ENCODE measurements around the gene IGF1R.

IGF1R gene

DNA sequence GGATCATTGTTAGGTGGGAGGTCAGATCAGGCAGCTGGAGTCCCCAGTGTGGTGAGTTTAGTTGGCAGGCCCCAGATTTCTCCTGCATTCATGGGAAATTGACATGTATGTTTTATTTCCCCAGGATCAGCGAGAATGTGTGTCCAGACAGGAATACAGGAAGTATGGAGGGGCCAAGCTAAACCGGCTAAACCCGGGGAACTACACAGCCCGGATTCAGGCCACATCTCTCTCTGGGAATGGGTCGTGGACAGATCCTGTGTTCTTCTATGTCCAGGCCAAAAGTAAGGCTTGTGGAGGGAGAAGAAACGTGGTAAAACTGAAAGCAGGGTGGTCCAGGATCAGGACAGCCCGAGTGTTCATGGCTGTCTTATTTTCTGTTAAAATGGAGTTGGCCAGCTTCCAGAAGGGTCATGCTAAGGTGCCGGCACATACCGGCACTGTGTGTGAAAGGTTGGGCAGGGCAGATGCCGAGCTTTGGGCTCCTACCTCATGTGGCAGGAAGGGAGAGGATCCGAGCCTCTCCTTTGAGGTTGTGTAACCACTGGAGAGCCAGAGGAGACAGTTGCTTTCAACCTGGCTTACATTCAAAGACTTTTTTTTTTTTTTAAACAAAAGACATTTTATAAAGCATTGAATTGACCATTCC lies 276.2 kb downstream of the IGF1R start:
- no peaks in the 10 kb centered on the region for H3K9me3 ChIP-seq (ENCODE audit: insufficient read depth, low read length)
- H4K20me1 ChIP-seq (ENCODE audit: insufficient read depth, low read length) = no peaks in the 10 kb centered on the region
- H2AFZ ChIP-seq (ENCODE audit: low read depth, low read length) = no peak overlapping the region
- H3K4me2 ChIP-seq (ENCODE audit: low read length) = no peak overlapping the region
- H3K36me3 ChIP-seq (replicated peaks; ENCODE audit: low read depth, low read length) = peaks cover 10% of the 10 kb centered on the region
- no peaks in the 10 kb centered on the region for H3K27me3 ChIP-seq (ENCODE audit: low read depth, low read length)
- H3K27ac ChIP-seq (ENCODE audit: low read length) = no peak overlapping the region
- no peaks in the 10 kb centered on the region for H3K79me2 ChIP-seq (ENCODE audit: low read length)
- H3K4me1 ChIP-seq (ENCODE audit: low read length) = no peaks in the 10 kb centered on the region
- no peak overlapping the region for H3K4me3 ChIP-seq (ENCODE audit: low read length)
- H3K9ac ChIP-seq (ENCODE audit: low read length) = no peak overlapping the region
- no peak for TF ChIP-seq EZH2phosphoT487 (IDR thresholded peaks at IDR 0.05; ENCODE audit: low read depth)
- TF ChIP-seq, protein P1, sequence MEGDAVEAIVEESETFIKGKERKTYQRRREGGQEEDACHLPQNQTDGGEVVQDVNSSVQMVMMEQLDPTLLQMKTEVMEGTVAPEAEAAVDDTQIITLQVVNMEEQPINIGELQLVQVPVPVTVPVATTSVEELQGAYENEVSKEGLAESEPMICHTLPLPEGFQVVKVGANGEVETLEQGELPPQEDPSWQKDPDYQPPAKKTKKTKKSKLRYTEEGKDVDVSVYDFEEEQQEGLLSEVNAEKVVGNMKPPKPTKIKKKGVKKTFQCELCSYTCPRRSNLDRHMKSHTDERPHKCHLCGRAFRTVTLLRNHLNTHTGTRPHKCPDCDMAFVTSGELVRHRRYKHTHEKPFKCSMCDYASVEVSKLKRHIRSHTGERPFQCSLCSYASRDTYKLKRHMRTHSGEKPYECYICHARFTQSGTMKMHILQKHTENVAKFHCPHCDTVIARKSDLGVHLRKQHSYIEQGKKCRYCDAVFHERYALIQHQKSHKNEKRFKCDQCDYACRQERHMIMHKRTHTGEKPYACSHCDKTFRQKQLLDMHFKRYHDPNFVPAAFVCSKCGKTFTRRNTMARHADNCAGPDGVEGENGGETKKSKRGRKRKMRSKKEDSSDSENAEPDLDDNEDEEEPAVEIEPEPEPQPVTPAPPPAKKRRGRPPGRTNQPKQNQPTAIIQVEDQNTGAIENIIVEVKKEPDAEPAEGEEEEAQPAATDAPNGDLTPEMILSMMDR (IDR thresholded peaks at IDR 0.05; ENCODE audit: low read depth, low read length) = no peak

DNA sequence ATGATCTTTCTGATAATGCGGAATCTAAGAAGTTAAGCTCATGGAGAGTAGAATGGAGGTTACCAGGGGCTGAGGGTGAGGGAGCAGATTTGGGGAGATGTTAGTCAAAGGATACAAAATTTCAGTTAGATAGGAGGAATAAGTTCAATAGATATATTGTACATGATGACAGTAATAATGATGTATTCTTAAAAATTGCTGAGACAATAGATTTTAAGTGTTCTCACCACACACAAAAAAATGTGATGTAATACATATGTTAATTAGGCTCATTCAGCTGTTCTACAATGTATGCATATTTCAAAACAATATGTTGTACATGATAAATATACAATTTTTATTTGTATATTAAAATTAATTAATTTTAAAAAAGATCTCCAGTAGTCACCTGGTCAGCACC lies 277.9 kb downstream of the IGF1R start:
- H2AFZ ChIP-seq (ENCODE audit: low read depth, low read length) = no peak overlapping the region
- H3K36me3 ChIP-seq (replicated peaks; ENCODE audit: low read depth, low read length) = peaks cover 10% of the 10 kb centered on the region
- H3K27me3 ChIP-seq (ENCODE audit: low read depth, low read length) = no peaks in the 10 kb centered on the region
- H3K4me2 ChIP-seq (ENCODE audit: low read length) = no peak overlapping the region
- TF ChIP-seq, protein P1 (IDR thresholded peaks at IDR 0.05; ENCODE audit: low read depth, low read length) = no peak
- no peak for TF ChIP-seq EZH2phosphoT487 (IDR thresholded peaks at IDR 0.05; ENCODE audit: low read depth)
- H3K9ac ChIP-seq (ENCODE audit: low read length) = no peak overlapping the region
- no peak overlapping the region for H3K4me3 ChIP-seq (ENCODE audit: low read length)
- H3K79me2 ChIP-seq (ENCODE audit: low read length) = no peaks in the 10 kb centered on the region
- no peaks in the 10 kb centered on the region for H3K9me3 ChIP-seq (ENCODE audit: insufficient read depth, low read length)
- H4K20me1 ChIP-seq (ENCODE audit: insufficient read depth, low read length) = no peaks in the 10 kb centered on the region
- no peak overlapping the region for H3K27ac ChIP-seq (ENCODE audit: low read length)
- no peaks in the 10 kb centered on the region for H3K4me1 ChIP-seq (ENCODE audit: low read length)

DNA sequence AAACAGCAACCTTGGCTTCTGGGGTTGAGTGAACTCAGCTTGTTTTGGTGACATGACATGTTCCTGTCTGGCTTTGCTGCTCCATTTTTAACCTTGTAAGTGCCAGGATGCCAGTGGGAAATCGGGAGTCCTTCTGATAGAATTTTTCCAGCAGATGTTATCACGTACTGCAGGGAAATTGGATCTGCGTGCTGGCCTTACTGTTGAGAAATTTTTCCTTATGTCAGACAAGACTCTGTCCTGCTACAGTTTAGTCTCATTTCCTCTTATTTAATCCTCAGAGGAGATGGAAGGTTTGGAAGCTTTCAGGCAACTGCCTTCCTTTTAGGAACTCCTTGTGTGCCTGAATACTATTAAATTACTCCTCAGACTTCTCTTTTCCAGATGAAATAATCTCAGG lies 278.7 kb downstream of the IGF1R start:
- Histone ChIP-seq H3K79me2 (ENCODE audit: low read length) (no peaks in the 10 kb centered on the region), H3K27ac (ENCODE audit: low read length) (no peak overlapping the region)
- no peak for TF ChIP-seq EZH2phosphoT487 (IDR thresholded peaks at IDR 0.05; ENCODE audit: low read depth)
- TF ChIP-seq, protein P1 (IDR thresholded peaks at IDR 0.05; ENCODE audit: low read depth, low read length) = no peak

DNA sequence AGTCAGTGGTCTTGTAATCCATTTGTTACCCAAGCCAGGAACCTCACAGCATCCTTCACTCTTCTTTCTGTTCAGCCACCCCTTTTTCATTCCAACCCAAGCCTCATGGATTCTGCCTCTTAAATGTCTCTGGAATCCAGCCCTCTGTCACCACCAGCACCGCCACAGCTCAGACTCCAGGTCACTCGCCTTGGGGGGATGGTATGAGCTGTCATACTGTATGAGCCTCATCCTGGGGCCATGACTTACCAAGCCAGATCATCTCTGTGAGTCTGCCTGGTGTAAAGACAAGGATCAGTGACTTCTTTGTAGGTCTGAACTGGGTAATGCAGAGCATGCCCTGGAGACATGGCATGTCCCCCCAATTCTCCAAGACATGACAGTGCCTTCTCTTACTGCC lies 279.7 kb downstream of the IGF1R start:
- H3K4me3 ChIP-seq (ENCODE audit: low read length) = no peak overlapping the region
- H3K27ac ChIP-seq (ENCODE audit: low read length) = no peak overlapping the region
- H3K9me3 ChIP-seq (ENCODE audit: insufficient read depth, low read length) = no peaks in the 10 kb centered on the region
- H3K4me2 ChIP-seq (ENCODE audit: low read length) = no peak overlapping the region
- no peak overlapping the region for H2AFZ ChIP-seq (ENCODE audit: low read depth, low read length)
- no peak overlapping the region for H3K9ac ChIP-seq (ENCODE audit: low read length)
- peaks cover 6% of the 10 kb centered on the region for H3K36me3 ChIP-seq (replicated peaks; ENCODE audit: low read depth, low read length)
- H3K79me2 ChIP-seq (ENCODE audit: low read length) = no peaks in the 10 kb centered on the region
- no peak for TF ChIP-seq EZH2phosphoT487 (IDR thresholded peaks at IDR 0.05; ENCODE audit: low read depth)
- TF ChIP-seq, protein P1 (IDR thresholded peaks at IDR 0.05; ENCODE audit: low read depth, low read length) = no peak
- no peaks in the 10 kb centered on the region for H3K27me3 ChIP-seq (ENCODE audit: low read depth, low read length)
- no peaks in the 10 kb centered on the region for H3K4me1 ChIP-seq (ENCODE audit: low read length)
- no peaks in the 10 kb centered on the region for H4K20me1 ChIP-seq (ENCODE audit: insufficient read depth, low read length)

More for the DNA sequence above, 278.7 kb downstream of the IGF1R start:
- H4K20me1 ChIP-seq (ENCODE audit: insufficient read depth, low read length) = no peaks in the 10 kb centered on the region
- no peaks in the 10 kb centered on the region for H3K4me1 ChIP-seq (ENCODE audit: low read length)
- H3K9me3 ChIP-seq (ENCODE audit: insufficient read depth, low read length) = no peaks in the 10 kb centered on the region
- peaks cover 10% of the 10 kb centered on the region for H3K36me3 ChIP-seq (replicated peaks; ENCODE audit: low read depth, low read length)
- H3K4me3 ChIP-seq (ENCODE audit: low read length) = no peak overlapping the region
- H3K9ac ChIP-seq (ENCODE audit: low read length) = no peak overlapping the region
- no peak overlapping the region for H3K4me2 ChIP-seq (ENCODE audit: low read length)
- no peaks in the 10 kb centered on the region for H3K27me3 ChIP-seq (ENCODE audit: low read depth, low read length)
- H2AFZ ChIP-seq (ENCODE audit: low read depth, low read length) = no peak overlapping the region
